SK-N-SH (cell line): ENCODE measurements around the gene THEM4. TPM values are rescaled to one million over a fixed set of nuclear protein-coding genes. Genes with fewer than 3 reads are reported as not detected.

Experiments used
- CTCF ChIA-PET: fragments of 300-600, 350-600 bp; formaldehyde crosslinking; extraction: SDS; loops from one replicate; lab custom pipeline; 2021; lab: Yijun Ruan, JAX
- POLR2A ChIA-PET: fragments of 350-600 bp; sonication (Branson Sonifier 250); formaldehyde crosslinking; extraction: SDS; loops from one replicate; lab custom pipeline; 2020; ENCODE audit warnings: antibody characterized with exemption, inconsistent platforms; lab: Yijun Ruan, JAX
- DNase-seq: peaks from one replicate; pipeline ENCODE4 v3.0.0; 2012
- H2AFZ ChIP-seq: fragments of 200-600 bp; sonication (generic); 2 replicates; pipeline ENCODE4 v1.8.1; 2016; ENCODE audit warnings: antibody characterized with exemption, mild to moderate bottlenecking, low read depth
- H3F3A ChIP-seq: fragments of 200-600 bp; sonication (generic); replicated peaks from 2 replicates; pipeline ENCODE3; 2016; ENCODE audit warnings: antibody characterized with exemption, mild to moderate bottlenecking; ENCODE audit not compliant: insufficient read depth
- H3K27ac ChIP-seq, 2 experiments: fragments of 200-500 bp in 1 of 2; fragments of 200-600 bp in 1 of 2; sonication (Bioruptor generic) in 1 of 2; sonication (generic), shearing (Covaris generic) in 1 of 2; 2 replicates each; pipeline versions ENCODE4 v1.5.1 to v1.6.1; 2014 to 2016; ENCODE audit warnings: low read depth in 2 of 2, inconsistent platforms in 1 of 2, low read length in 1 of 2, mild to moderate bottlenecking in 1 of 2, mixed read lengths in 1 of 2
- H3K27me3 ChIP-seq: fragments of 200-600 bp; sonication (generic), shearing (Covaris generic); 2 replicates; pipeline ENCODE4 v1.6.1; 2016; ENCODE audit warnings: mixed run types; ENCODE audit not compliant: insufficient read depth
- H3K36me3 ChIP-seq, 2 experiments: fragments of 200-500 bp in 1 of 2; fragments of 200-600 bp in 1 of 2; sonication (Bioruptor generic) in 1 of 2; sonication (generic) in 1 of 2; replicated peaks in 1 of 2; 2 replicates each; pipeline versions ENCODE3 to v1.5.1; 2014 to 2016; ENCODE audit warnings: low read length in 1 of 2, mild to moderate bottlenecking in 1 of 2; ENCODE audit not compliant: insufficient read depth in 2 of 2, control insufficient read depth in 1 of 2
- H3K4me1 ChIP-seq, 2 experiments: fragments of 200-500 bp in 1 of 2; fragments of 200-600 bp in 1 of 2; sonication (Bioruptor generic) in 1 of 2; sonication (generic), shearing (Covaris generic) in 1 of 2; 2 replicates each; pipeline versions ENCODE4 v1.5.1 to v1.6.1; 2014 to 2016; ENCODE audit warnings: low read depth in 1 of 2, low read length in 1 of 2, mixed run types in 1 of 2; ENCODE audit not compliant: insufficient read depth in 2 of 2, control insufficient read depth in 1 of 2
- H3K4me2 ChIP-seq: fragments of 200-600 bp; sonication (generic), shearing (Covaris generic); 2 replicates; pipeline ENCODE4 v1.6.1; 2017; ENCODE audit warnings: mixed run types
- H3K4me3 ChIP-seq, 2 experiments: fragments of 200-500 bp in 1 of 2; fragments of 200-600 bp in 1 of 2; sonication (Bioruptor generic) in 1 of 2; sonication (generic), shearing (Covaris generic) in 1 of 2; 2 replicates each; pipeline versions ENCODE4 v1.5.1 to v1.8.1; 2014 to 2016; ENCODE audit warnings: low read depth in 2 of 2, inconsistent platforms in 1 of 2, low read length in 1 of 2, mild to moderate bottlenecking in 1 of 2, mixed read lengths in 1 of 2, moderate library complexity in 1 of 2
- H3K79me2 ChIP-seq: fragments of 200-600 bp; sonication (generic); 2 replicates; pipeline ENCODE4 v1.8.1; 2017; ENCODE audit warnings: mild to moderate bottlenecking; ENCODE audit not compliant: insufficient read depth
- H3K9ac ChIP-seq: fragments of 200-600 bp; sonication (generic); 2 replicates; pipeline ENCODE4 v1.6.1; 2017; ENCODE audit warnings: mixed run types
- H3K9me2 ChIP-seq: fragments of 200-600 bp; sonication (generic); 2 replicates; pipeline ENCODE4 v1.6.1; 2017; ENCODE audit warnings: mixed run types
- H3K9me3 ChIP-seq: fragments of 200-600 bp; sonication (generic); 2 replicates; pipeline ENCODE4 v1.6.1; 2017; ENCODE audit warnings: mixed run types, mild to moderate bottlenecking, moderate library complexity
- H4K20me1 ChIP-seq: fragments of 200-600 bp; sonication (generic); 2 replicates; pipeline ENCODE4 v1.6.1; 2017; ENCODE audit warnings: mild to moderate bottlenecking, mixed run types; ENCODE audit not compliant: insufficient read depth
- CHD2 ChIP-seq: fragments of 150-350 bp; IDR thresholded peaks from 2 replicates; pipeline ENCODE4 v1.6.1; 2018; ENCODE audit warnings: low read length; ENCODE audit not compliant: partially characterized antibody
- EP300 ChIP-seq, 2 experiments: IDR thresholded peaks; 2 replicates each; pipeline versions ENCODE4 v1.4.0 to v1.6.1; 2012; ENCODE audit warnings: borderline replicate concordance in 1 of 2, low read depth in 1 of 2, low read length in 1 of 2
- FOSL2 ChIP-seq: IDR thresholded peaks from 2 replicates; pipeline ENCODE4 v1.4.0; 2012; ENCODE audit warnings: low read depth, mild to moderate bottlenecking, moderate library complexity, borderline replicate concordance
- FOXM1 ChIP-seq: IDR thresholded peaks from 2 replicates; pipeline ENCODE4 v1.4.0; 2012; ENCODE audit warnings: low read depth, mild to moderate bottlenecking
- GATA2 ChIP-seq: sonication (generic); formaldehyde crosslinking; IDR thresholded peaks from 2 replicates; pipeline ENCODE4 v1.5.0; 2020; ENCODE audit warnings: mild to moderate bottlenecking, missing genetic modification reagents
- JUND ChIP-seq: IDR thresholded peaks from 2 replicates; pipeline ENCODE4 v1.4.0; 2012
- NFIC ChIP-seq: IDR thresholded peaks from 2 replicates; pipeline ENCODE4 v1.4.0; 2012; ENCODE audit warnings: borderline replicate concordance
- NRF1 ChIP-seq: IDR thresholded peaks from 2 replicates; pipeline ENCODE4 v1.6.1; 2012; ENCODE audit warnings: low read depth, mild to moderate bottlenecking, low read length
- POLR2AphosphoS5 ChIP-seq: IDR thresholded peaks from 2 replicates; pipeline ENCODE4 v1.6.1; 2012; ENCODE audit warnings: low read depth, low read length
- RAD21 ChIP-seq: IDR thresholded peaks from 2 replicates; pipeline ENCODE4 v1.6.1; 2012; ENCODE audit warnings: mild to moderate bottlenecking, low read length
- REST ChIP-seq: IDR thresholded peaks from 2 replicates; pipeline ENCODE4 v1.6.1; 2012; ENCODE audit warnings: mild to moderate bottlenecking, low read depth, low read length, moderate library complexity
- RFX5 ChIP-seq: IDR thresholded peaks from 2 replicates; pipeline ENCODE4 v1.6.1; 2012; ENCODE audit warnings: mild to moderate bottlenecking, improper control_type of control experiment, low read length
- RXRA ChIP-seq: IDR thresholded peaks from 2 replicates; pipeline ENCODE4 v1.4.0; 2012; ENCODE audit warnings: low read depth, mild to moderate bottlenecking, borderline replicate concordance
- SIN3A ChIP-seq: IDR thresholded peaks from 2 replicates; pipeline ENCODE4 v1.6.1; 2012; ENCODE audit warnings: low read depth, mild to moderate bottlenecking, low read length, moderate library complexity, borderline replicate concordance
- TEAD4 ChIP-seq: IDR thresholded peaks from 2 replicates; pipeline ENCODE4 v1.4.0; 2012; ENCODE audit warnings: mild to moderate bottlenecking, borderline replicate concordance; ENCODE audit not compliant: insufficient read depth
- USF1 ChIP-seq: IDR thresholded peaks from 2 replicates; pipeline ENCODE4 v1.4.0; 2012; ENCODE audit warnings: low read depth, borderline replicate concordance
- USF2 ChIP-seq: fragments of 150-350 bp; IDR thresholded peaks from 2 replicates; pipeline ENCODE4 v1.6.1; 2017; ENCODE audit warnings: antibody characterized with exemption, low read length, low read depth, borderline replicate concordance
- ZBTB33 ChIP-seq: IDR thresholded peaks from 2 replicates; pipeline ENCODE4 v1.4.0; 2012; ENCODE audit warnings: low read depth, borderline replicate concordance
- WGBS: methylation state at CpG from one replicate; pipeline ENCODE4 v1.1.6; 2017; ENCODE audit warnings: low lambda C conversion rate; 5-methylcytosine and 5-hydroxymethylcytosine counted together
- polyA plus RNA-seq, 3 experiments: library from polyadenylated mRNA; depleted of rRNA; stranded (reverse); fragments of >200 nt; gene quantifications; 2 replicates each; pipeline ENCODE4 v1.2.3, GENCODE V29; 2012
- TF ChIP-seq, protein P1 (sequence below): fragments of 150-350 bp; IDR thresholded peaks from 2 replicates; pipeline ENCODE4 v1.6.1; 2016; ENCODE audit warnings: mild to moderate bottlenecking, low read depth, low read length
- TF ChIP-seq, protein P2 (sequence below): IDR thresholded peaks from 2 replicates; pipeline ENCODE4 v1.4.0; 2012; ENCODE audit warnings: low read depth
- TF ChIP-seq, protein P3 (sequence below): IDR thresholded peaks from 2 replicates; pipeline ENCODE4; 2012

Gene THEM4
- polyA plus RNA-seq, 1 of the 3 experiments (the other 2 are of a cell fraction) = 10.1 TPM

DNA sequence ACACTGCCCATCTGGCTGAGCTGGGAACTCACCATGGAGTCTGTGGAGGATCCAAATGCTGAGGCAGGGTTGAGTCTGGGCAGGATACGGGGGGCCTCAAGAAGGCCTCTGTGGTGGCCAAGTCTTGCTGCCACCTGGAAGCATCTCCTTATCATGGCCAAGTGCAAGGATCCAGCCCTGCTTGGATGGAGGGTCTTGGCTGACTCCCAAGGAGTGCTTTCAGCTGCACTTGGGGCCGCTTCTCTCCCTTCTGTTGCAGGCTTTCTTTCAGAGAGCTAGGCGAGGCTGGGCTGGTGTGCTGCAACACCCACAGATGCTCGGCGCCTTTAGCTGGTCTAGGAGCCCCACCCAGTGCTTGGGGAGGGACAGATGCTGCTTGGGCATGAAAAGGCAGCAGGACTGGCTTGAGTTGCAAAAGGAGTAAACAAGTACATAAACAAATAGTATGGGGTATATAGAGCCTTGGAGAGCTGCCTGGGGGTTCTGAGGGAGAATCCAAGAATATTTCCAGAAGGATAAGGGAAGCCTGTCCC is 55.8 kb downstream of the THEM4 start, which contains the start of gene THEM5 (continued):
- TF ChIP-seq, protein P1, sequence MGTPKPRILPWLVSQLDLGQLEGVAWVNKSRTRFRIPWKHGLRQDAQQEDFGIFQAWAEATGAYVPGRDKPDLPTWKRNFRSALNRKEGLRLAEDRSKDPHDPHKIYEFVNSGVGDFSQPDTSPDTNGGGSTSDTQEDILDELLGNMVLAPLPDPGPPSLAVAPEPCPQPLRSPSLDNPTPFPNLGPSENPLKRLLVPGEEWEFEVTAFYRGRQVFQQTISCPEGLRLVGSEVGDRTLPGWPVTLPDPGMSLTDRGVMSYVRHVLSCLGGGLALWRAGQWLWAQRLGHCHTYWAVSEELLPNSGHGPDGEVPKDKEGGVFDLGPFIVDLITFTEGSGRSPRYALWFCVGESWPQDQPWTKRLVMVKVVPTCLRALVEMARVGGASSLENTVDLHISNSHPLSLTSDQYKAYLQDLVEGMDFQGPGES = no peak
- no peak for TF ChIP-seq GATA2 (CRISPR knock-in tag)
- no peak for TF ChIP-seq EP300 (IDR thresholded peaks at IDR 0.05; ENCODE audit: borderline replicate concordance in 1 of 2, low read depth in 1 of 2, low read length in 1 of 2)
- TF ChIP-seq POLR2AphosphoS5 = no peak
- TF ChIP-seq JUND = no peak

DNA sequence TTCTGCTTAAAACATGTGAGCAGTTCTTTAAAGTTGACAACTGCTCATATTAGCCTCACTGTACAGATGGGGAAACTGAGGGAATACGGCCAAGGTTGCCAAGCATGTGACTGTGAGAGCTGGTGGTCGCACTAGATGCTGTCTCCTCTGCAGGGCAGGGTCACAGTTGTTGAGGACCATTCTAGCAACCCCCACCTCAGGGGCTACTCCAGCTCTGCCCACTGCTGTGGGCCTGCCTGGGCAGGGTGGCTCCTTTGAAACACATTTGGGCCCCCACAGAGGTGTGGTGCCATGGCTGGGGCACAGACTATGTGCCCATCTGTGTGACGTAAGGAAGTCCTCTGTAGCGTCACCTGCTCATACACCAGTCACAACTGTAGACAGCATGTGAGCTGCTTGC is 56.6 kb downstream of the THEM4 start:
- H4K20me1 ChIP-seq = no peaks in the 10 kb centered on the region
- 74% methylated on average over 4 of the region's 4 CpGs for WGBS

More for the DNA sequence above, 56.6 kb downstream of the THEM4 start:
- no peak overlapping the region for H2AFZ ChIP-seq
- ChIA-PET CTCF (interaction anchor here (1.4 kb wide), 1 partner anchor 17 kb away, joined by 3 read pairs; no protein-coding TSS in a partner anchor), POLR2A (no interaction called here)
- no peak for TF ChIP-seq USF1
- no peak for TF ChIP-seq RXRA
- TF ChIP-seq, protein P2, sequence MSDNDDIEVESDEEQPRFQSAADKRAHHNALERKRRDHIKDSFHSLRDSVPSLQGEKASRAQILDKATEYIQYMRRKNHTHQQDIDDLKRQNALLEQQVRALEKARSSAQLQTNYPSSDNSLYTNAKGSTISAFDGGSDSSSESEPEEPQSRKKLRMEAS = no peak
- no peak for TF ChIP-seq RAD21
- TF ChIP-seq USF2 = no peak
- TF ChIP-seq, protein P3, sequence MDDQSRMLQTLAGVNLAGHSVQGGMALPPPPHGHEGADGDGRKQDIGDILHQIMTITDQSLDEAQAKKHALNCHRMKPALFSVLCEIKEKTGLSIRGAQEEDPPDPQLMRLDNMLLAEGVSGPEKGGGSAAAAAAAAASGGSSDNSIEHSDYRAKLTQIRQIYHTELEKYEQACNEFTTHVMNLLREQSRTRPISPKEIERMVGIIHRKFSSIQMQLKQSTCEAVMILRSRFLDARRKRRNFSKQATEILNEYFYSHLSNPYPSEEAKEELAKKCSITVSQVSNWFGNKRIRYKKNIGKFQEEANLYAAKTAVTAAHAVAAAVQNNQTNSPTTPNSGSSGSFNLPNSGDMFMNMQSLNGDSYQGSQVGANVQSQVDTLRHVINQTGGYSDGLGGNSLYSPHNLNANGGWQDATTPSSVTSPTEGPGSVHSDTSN = no peak
- TF ChIP-seq REST = no peak
- no peak for TF ChIP-seq FOSL2
- TF ChIP-seq CHD2 = no peak
- no peak for TF ChIP-seq FOXM1
- no peak for TF ChIP-seq SIN3A
- TF ChIP-seq POLR2AphosphoS5 = no peak
- no peak for TF ChIP-seq ZBTB33
- TF ChIP-seq TEAD4 = no peak
- TF ChIP-seq NRF1 = no peak
- no peak for TF ChIP-seq RFX5
- TF ChIP-seq JUND = no peak
- no peak for TF ChIP-seq NFIC
- TF ChIP-seq EP300 (IDR thresholded peaks at IDR 0.05; ENCODE audit: borderline replicate concordance in 1 of 2, low read depth in 1 of 2, low read length in 1 of 2) = no peak
- TF ChIP-seq GATA2 (CRISPR knock-in tag) = no peak
- no peaks in the 10 kb centered on the region for H3K36me3 ChIP-seq
- no peak overlapping the region for H3K4me3 ChIP-seq
- peaks cover 0 to 37% of the 10 kb centered on the region in 2 experiments; a peak in 1 of 4 replicates for H3K4me1 ChIP-seq
- no peak for DNase-seq
- H3K9me2 ChIP-seq = no peaks in the 10 kb centered on the region
- no peaks in the 10 kb centered on the region for H3F3A ChIP-seq
- no peak overlapping the region for H3K27ac ChIP-seq
- H3K27me3 ChIP-seq = peaks cover 5% of the 10 kb centered on the region; the same call in 1 of the 2 replicates
- no peak overlapping the region for H3K9ac ChIP-seq
- no peaks in the 10 kb centered on the region for H3K9me3 ChIP-seq
- no peak overlapping the region for H3K4me2 ChIP-seq
- H3K79me2 ChIP-seq = no peaks in the 10 kb centered on the region
